HepG2 (cell line): Measurements from ENCODE around the gene ODAPH. TPM values are rescaled to one million over a fixed set of nuclear protein-coding genes. Genes with fewer than 3 reads are reported as not detected.

Experiments
- CEBPB ChIP-seq: IDR thresholded peaks from 2 replicates; pipeline ENCODE4 v1.6.1; 2011; ENCODE audit warnings: low read depth, low read length, improper control_type of control experiment, borderline replicate concordance
- FIP1L1 ChIP-seq: fragments of 200-400 bp; formaldehyde crosslinking; IDR thresholded peaks from 2 replicates; pipeline ENCODE4 v1.6.1; 2018; ENCODE audit warnings: low read depth, mild to moderate bottlenecking, low read length, moderate library complexity, borderline replicate concordance; ENCODE audit not compliant: insufficient read depth
- FLYWCH1 ChIP-seq: sonication (generic); formaldehyde crosslinking; IDR thresholded peaks from 2 replicates; pipeline ENCODE4 v1.8.1; 2023; ENCODE audit warnings: mild to moderate bottlenecking, missing genetic modification reagents
- HMGXB4 ChIP-seq, 2 experiments: sonication (generic) in 1 of 2; formaldehyde crosslinking in 1 of 2; IDR thresholded peaks; 2 replicates each; pipeline versions ENCODE4 v1.4.0 to v1.6.1; 2018 to 2020; ENCODE audit warnings: missing genetic modification reagents in 2 of 2, borderline replicate concordance in 1 of 2, low read depth in 1 of 2, mild to moderate bottlenecking in 1 of 2, missing biosample characterization in 1 of 2
- HNRNPK ChIP-seq: fragments of 200-400 bp; formaldehyde crosslinking; IDR thresholded peaks from 2 replicates; pipeline ENCODE4 v1.6.1; 2018; ENCODE audit warnings: low read length, low read depth, moderate library complexity, mild to moderate bottlenecking; ENCODE audit not compliant: poor library complexity, severe bottlenecking
- KDM3A ChIP-seq: IDR thresholded peaks from 2 replicates; pipeline ENCODE4 v1.6.1; 2018; ENCODE audit warnings: low read depth, missing compliant biosample characterization
- MNT ChIP-seq: fragments of 450-650 bp; IDR thresholded peaks from 2 replicates; pipeline ENCODE4 v1.6.1; 2016
- MTF2 ChIP-seq: sonication (generic); formaldehyde crosslinking; IDR thresholded peaks from 2 replicates; pipeline ENCODE4 v1.5.0; 2020; ENCODE audit warnings: missing genetic modification reagents, borderline replicate concordance
- RBM22 ChIP-seq: fragments of 200-400 bp; formaldehyde crosslinking; optimal IDR thresholded peaks from 2 replicates; pipeline ENCODE3; 2017; ENCODE audit warnings: mild to moderate bottlenecking, low read length, moderate library complexity
- RFX1 ChIP-seq: fragments of 450-650 bp; IDR thresholded peaks from 2 replicates; pipeline ENCODE4 v1.6.1; 2017
- ZFP82 ChIP-seq: sonication (generic); formaldehyde crosslinking; IDR thresholded peaks from 2 replicates; pipeline ENCODE4 v1.5.1; 2020; ENCODE audit warnings: mild to moderate bottlenecking, missing genetic modification reagents, borderline replicate concordance
- ZMYM4 ChIP-seq: sonication (generic); formaldehyde crosslinking; IDR thresholded peaks from 2 replicates; pipeline ENCODE4 v1.8.1; 2023; ENCODE audit warnings: mild to moderate bottlenecking, missing genetic modification reagents
- ZNF232 ChIP-seq: sonication (generic); formaldehyde crosslinking; IDR thresholded peaks from 2 replicates; pipeline ENCODE4 v1.4.0; 2020; ENCODE audit warnings: missing genetic modification reagents, borderline replicate concordance
- ZNF414 ChIP-seq: sonication (generic); formaldehyde crosslinking; IDR thresholded peaks from 2 replicates; pipeline ENCODE4 v1.5.0; 2020; ENCODE audit warnings: missing genetic modification reagents
- ZNF430 ChIP-seq: sonication (generic); formaldehyde crosslinking; IDR thresholded peaks from 2 replicates; pipeline ENCODE4 v1.9.0; 2021; ENCODE audit warnings: mild to moderate bottlenecking, missing genetic modification reagents
- ZNF572 ChIP-seq: sonication (generic); formaldehyde crosslinking; IDR thresholded peaks from 2 replicates; pipeline ENCODE4 v1.5.1; 2020; ENCODE audit warnings: mild to moderate bottlenecking, missing genetic modification reagents
- ZNF891 ChIP-seq: sonication (generic); formaldehyde crosslinking; IDR thresholded peaks from 2 replicates; pipeline ENCODE4 v1.5.0; 2020; ENCODE audit warnings: mild to moderate bottlenecking, missing genetic modification reagents
- polyA plus RNA-seq, 8 experiments: library from polyadenylated mRNA; depleted of rRNA in 3 of 8; stranded (reverse) in 7 of 8; unstranded in 1 of 8; fragments of >200 nt; fragmentation: Illumina TruSeq in 4 of 8; extraction: Trizol in 4 of 8; gene quantifications; 2 replicates each; pipeline versions ENCODE4 v1.2.1 to v1.2.3, GENCODE V29; 2011 to 2016; ENCODE audit warnings: low read depth in 4 of 8, missing spikeins in 1 of 8, mixed read lengths in 1 of 8; ENCODE audit not compliant: insufficient read depth in 1 of 8
- total RNA-seq, 5 experiments: library from RNA; depleted of rRNA; stranded (reverse); fragments of >200 nt; fragmentation: Illumina TruSeq; extraction: Trizol; gene quantifications; 2 replicates each; pipeline ENCODE4 v1.2.3, GENCODE V29; 2016; ENCODE audit warnings: low read depth in 1 of 5
- TF ChIP-seq, protein P1 (sequence below): sonication (generic); formaldehyde crosslinking; IDR thresholded peaks from 2 replicates; pipeline ENCODE4 v1.9.0; 2021; ENCODE audit warnings: missing genetic modification reagents, borderline replicate concordance
- TF ChIP-seq, protein P2 (sequence below): sonication (generic); formaldehyde crosslinking; IDR thresholded peaks from 2 replicates; pipeline ENCODE4 v1.4.0; 2020; ENCODE audit warnings: missing genetic modification reagents

The ODAPH gene
- total and polyA plus RNA-seq, 2 of the 13 experiments (the other 11 are each of a cell fraction or from before 2014, with no cell fraction given): 0.50 TPM; not detected in 1

- TF ChIP-seq ZNF232 (CRISPR knock-in tag) (peak; percentile 33; the same call in 1 of the 2 replicates), ZFP82 (CRISPR knock-in tag) (no peak), MNT (peak; percentile 69), KDM3A (peak; percentile 80), RBM22 (no peak), FLYWCH1 (CRISPR knock-in tag) (0 out of 2 replicates have a peak, but pooled peaks have one; percentile 30), MTF2 (CRISPR knock-in tag) (0 out of 2 replicates have a peak, but pooled peaks have one; percentile 80), ZMYM4 (peak; percentile 98), HNRNPK (no peak), FIP1L1 (no peak), RFX1 (no peak), ZNF891 (CRISPR knock-in tag) (no peak), HMGXB4 (CRISPR knock-in tag; IDR thresholded peaks at IDR 0.05; ENCODE audit: borderline replicate concordance in 1 of 2, low read depth in 1 of 2) (peak; percentile 56 to 72; a peak in 3 of 4 replicates), CEBPB (no peak), ZNF430 (CRISPR knock-in tag) (peak; percentile 40; the same call in 1 of the 2 replicates), ZNF572 (CRISPR knock-in tag) (no peak), ZNF414 (CRISPR knock-in tag) (peak; percentile 97)
- TF ChIP-seq, protein P1, sequence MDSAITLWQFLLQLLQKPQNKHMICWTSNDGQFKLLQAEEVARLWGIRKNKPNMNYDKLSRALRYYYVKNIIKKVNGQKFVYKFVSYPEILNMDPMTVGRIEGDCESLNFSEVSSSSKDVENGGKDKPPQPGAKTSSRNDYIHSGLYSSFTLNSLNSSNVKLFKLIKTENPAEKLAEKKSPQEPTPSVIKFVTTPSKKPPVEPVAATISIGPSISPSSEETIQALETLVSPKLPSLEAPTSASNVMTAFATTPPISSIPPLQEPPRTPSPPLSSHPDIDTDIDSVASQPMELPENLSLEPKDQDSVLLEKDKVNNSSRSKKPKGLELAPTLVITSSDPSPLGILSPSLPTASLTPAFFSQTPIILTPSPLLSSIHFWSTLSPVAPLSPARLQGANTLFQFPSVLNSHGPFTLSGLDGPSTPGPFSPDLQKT (CRISPR knock-in tag): no peak
- TF ChIP-seq, protein P2, sequence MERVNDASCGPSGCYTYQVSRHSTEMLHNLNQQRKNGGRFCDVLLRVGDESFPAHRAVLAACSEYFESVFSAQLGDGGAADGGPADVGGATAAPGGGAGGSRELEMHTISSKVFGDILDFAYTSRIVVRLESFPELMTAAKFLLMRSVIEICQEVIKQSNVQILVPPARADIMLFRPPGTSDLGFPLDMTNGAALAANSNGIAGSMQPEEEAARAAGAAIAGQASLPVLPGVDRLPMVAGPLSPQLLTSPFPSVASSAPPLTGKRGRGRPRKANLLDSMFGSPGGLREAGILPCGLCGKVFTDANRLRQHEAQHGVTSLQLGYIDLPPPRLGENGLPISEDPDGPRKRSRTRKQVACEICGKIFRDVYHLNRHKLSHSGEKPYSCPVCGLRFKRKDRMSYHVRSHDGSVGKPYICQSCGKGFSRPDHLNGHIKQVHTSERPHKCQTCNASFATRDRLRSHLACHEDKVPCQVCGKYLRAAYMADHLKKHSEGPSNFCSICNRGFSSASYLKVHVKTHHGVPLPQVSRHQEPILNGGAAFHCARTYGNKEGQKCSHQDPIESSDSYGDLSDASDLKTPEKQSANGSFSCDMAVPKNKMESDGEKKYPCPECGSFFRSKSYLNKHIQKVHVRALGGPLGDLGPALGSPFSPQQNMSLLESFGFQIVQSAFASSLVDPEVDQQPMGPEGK (CRISPR knock-in tag): peak; percentile 92
Observed at GRCh38 chr4:75514131-75514948, 41.5 kb upstream of the ODAPH start, which contains the start of the genes RCHY1 and THAP6 (continued).
